ENCODE results near the gene MECP2.

- TF ChIP-seq POLR2A (IDR thresholded peaks at IDR 0.05) (no peak), CTCF (IDR thresholded peaks at IDR 0.05) (no peak)
Observed at GRCh38 chrX:154016366-154017076, 81.0 kb downstream of the MECP2 start.
